Right forelimb (tissue), 1 donor: ENCODE data around the gene GIPC1.
"Not testable (repeated sequence)": the region's sequence is repeated elsewhere in the genome, so short reads cannot be mapped to it uniquely, and the experiment has no call there.

ENCODE experiments used
- DNase-seq: peaks from one replicate; pipeline ENCODE4 v3.0.0-alpha.2; 2018

The GIPC1 gene

DNA sequence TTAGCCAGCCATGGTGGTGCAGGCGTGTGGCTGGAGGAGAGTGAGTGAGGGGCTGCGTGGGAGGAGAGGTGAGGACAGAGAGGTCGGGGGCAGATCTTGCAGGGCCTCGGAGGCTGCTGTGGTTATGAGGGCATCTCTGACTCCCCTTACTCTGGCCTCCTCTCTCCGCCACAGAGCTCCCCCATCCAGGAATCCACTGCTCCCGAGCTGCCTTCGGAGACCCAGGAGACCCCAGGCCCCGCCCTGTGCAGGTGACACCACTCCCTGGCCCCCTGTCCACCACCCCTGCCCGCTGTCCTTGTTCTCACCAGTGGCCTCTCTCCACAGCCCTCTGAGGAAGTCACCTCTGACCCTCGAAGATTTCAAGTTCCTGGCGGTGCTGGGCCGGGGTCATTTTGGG, 28.5 kb downstream of the GIPC1 start:
- no peak for DNase-seq

DNA sequence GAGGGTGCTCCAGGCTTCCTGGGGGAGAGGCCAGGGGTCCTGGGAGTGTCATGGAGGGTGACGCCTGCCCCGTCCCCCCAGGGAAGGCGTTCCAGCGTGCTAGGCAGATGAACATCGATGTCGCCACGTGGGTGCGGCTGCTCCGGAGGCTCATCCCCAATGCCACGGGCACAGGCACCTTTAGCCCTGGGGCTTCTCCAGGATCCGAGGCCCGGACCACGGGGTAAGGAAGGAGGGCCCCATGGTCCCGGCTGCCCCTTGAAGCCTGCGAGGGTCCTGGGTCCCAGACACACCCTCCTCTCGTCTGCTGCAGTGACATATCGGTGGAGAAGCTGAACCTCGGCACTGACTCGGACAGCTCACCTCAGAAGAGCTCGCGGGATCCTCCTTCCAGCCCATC, 32.2 kb downstream of the GIPC1 start:
- DNase-seq, result no peak

DNA sequence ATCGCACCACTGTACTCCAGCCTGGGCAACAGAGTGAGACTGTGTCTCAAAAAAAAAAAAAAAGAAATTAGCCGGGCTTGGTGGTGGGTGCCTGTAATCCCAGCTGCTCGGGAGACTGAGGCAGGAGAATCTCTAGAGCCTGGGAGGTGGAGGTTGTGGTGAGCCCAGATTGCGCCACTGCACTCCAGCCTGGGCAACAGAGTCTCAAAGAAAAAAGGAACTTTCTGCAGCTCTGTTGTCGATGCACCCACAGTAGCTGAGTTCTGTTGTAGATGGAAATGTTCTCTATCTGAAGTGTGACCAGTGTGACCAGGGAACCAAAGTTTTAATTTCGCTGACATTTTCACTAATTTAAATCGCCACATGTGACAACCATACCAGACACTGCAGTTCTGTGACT, 33.5 kb downstream of the GIPC1 start:
- DNase-seq, result not testable (repeated sequence)

DNA sequence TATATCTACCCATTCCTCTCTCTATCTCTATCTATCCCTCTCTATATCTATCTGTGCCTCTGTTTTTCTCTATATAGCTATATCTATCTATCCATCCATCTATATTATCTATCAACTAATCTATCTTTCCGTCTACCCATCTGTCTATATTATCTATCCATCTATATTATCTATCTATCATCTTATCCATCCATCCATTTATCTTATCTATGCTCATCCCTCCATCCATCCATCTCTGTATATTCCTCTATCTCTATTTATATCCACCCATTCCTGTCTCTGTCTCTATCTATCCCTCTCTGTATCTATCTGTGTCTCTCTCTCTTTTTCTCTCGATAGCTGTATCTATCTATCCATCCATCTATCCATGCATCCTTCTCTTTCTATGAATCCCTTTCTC, 35.0 kb downstream of the GIPC1 start:
- DNase-seq, result no peak

DNA sequence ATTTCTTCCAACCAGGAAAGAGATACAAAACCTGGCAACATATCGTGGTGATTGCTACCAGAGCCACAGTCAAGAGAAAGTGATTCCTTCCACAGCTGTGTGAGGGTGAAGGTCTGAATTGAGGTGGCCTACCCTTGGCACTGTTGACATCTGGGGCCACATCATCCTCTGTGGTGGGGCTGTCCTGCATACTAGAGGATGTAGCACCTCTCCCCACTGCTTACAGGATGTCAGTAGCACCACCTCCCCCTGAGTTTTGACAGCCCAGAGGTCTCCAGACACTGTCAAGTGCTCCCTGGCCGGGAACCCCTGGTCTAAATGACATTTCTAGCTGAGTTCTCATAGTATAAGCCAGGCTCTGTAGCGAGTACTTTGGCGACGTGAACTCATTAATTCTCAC, 36.2 kb downstream of the GIPC1 start:
- DNase-seq, result no peak

DNA sequence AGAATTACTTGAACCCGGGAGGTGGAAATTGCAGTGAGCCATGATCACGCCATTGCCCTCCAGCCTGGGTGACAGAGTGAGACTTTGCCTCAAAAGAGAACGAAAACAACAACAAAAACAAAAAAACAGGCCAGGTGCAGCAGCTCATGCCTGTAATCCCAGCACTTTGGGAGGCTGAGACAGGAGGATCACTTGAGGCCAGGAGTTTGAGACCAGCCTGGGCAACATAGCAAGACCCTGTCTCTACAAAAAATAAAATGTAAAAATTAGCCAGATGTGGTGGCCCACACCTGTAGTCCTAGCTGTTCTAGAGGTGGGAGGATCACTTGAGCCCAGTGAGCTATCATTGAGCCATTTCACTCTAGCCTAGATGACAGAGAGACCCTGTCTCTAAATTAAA, 43.6 kb downstream of the GIPC1 start:
- DNase-seq, result not testable (repeated sequence)

DNA sequence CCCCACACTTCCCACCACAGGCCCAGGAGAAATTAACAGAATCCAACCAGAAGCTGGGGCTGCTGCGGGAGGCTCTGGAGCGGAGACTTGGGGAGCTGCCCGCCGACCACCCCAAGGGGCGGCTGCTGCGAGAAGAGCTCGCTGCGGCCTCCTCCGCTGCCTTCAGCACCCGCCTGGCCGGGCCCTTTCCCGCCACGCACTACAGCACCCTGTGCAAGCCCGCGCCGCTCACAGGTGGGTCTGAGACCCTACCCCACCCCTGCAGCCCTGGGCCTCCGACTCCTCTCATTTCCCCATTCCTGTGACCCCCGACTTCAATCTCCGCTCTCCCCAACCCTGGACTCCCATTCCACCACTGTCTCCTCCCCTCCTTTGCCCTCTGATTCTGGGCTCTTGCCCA, 45.1 kb downstream of the GIPC1 start:
- no peak for DNase-seq

DNA sequence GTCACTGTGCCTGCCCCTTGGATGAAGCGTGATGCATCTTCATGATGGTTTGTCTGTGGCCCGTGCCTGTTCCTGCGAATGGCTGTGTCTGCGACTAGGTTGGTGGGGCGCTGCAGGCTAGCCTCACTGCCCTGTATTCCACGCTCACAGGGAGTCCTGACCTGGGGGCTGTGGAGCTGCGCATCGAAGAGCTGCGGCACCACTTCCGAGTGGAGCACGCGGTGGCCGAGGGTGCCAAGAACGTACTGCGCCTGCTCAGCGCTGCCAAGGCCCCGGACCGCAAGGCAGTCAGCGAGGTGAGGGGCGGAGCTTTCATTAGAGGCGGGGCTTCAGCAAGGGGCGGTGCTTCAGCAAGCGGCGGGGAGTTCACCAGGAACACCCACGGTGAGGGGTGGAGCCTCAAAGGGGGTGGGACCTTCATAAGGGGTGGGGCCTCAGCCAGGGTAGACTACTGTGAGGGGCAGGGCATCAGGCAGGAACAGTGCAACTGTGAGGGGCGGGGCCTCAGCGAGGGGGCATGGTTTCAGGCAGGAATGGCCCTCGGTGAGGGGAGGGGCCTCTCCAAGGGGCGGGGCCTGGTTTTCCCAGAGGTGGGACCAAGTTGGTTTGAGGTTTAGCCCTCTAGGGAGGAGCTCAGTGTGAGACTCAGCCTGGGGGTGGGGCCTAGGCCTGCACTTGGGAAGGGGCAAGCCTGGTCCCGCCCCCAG, 45.6 kb downstream of the GIPC1 start:
- DNase-seq, result no peak

DNA sequence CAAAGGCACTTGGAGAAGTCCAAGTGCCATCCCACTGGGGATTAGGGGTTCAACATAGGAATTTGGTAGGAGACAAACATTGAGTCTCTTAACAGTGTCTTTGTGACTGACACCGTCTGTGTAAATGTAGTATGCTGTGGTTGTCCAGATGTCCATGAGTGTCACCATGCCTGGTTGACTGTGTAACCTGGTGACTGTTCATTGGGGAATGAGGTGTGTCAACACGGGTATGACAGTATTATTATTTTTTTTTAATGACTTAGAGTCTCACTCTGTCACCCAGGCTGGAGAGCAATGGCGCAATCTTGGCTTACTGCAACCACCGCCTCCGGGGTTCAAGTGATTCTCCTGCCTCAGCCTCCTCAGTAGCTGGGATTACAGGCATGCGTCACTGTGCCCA, 46.6 kb downstream of the GIPC1 start:
- no peak for DNase-seq

DNA sequence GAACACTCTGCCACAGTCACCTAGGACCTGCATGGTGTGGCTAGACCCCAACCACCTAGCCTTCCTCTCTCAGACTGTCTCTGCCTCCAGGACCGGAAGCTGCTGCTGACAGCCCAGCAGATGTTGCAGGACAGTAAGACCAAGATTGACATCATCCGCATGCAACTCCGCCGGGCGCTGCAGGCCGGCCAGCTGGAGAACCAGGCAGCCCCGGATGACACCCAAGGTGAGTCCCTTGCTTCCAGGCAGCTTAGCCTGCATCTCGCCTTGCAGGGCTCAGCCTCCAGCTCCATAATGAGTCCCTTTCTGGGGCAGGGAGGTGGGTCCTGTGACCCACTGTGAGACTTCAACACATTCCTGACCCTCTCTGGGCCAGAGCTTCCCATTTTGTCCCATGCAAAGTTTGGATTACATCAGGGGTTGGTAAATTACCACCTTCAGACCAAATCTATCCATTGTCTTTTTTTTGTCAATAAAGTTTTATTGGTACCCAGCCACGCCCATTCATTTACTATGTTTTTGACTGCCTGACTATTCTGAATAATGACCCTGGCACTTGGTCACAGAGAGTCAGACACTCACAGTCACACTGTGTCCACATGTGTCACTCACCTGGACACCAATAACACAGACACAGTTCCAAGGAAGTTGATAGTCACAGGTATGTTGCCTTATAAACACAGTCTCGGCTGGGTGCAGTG, 49.4 kb downstream of the GIPC1 start:
- no peak for DNase-seq

DNA sequence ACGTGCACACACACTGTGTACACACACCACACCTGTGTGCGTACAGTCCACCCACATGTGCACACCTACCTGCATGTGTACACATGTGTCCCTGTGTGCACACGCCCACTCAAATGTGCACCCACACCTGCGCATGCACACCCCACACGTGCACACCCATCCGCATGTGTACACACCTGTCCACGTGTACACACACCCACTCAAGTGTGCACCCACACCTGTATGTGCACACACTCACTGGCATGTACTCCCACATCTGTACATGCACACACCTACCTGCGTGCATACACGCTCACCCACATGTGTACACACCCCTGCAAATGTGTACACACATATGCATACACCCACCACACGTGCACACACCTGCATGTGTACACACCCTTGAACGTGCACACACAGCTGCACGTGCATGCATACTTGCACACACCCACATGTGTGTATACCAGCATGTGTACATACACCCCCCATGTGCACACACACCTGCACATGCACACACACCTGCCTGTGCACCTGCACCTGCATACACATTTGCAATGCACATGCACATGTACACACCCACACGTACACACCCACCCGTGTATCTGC, 52.2 kb downstream of the GIPC1 start:
- DNase-seq, result no peak

DNA sequence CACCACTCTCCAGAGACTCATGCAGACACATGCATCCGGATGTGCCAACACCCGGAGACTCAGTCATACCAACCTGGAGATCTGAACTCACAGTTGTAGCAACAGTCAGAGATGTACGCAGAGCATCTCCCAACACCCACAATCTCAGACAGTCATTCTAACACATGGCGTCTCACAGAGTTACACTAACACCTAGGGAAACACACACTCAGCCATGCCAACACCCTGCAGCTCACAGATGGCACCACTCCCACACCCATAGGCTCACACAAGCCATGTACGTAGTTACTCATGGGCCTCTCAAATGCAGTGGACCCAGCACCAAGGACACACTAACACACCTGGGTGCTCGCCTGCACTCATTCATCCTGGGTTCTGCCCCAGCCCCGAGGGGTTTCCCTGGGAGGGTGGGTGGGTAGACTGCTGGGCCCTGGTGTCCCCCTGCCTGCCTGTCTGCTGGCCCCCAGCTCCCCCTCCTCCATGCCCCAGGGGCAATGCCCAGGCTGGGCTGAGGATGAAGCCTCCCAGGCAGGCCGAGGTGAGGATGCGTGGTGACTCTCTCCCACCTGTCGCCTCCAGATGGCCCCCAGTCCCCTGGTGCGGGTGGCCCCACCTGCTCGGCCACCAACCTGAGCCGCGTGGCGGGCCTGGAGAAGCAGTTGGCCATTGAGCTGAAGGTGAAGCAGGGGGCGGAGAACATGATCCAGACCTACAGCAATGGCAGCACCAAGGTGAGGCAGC, 52.9 kb downstream of the GIPC1 start:
- no peak for DNase-seq

DNA sequence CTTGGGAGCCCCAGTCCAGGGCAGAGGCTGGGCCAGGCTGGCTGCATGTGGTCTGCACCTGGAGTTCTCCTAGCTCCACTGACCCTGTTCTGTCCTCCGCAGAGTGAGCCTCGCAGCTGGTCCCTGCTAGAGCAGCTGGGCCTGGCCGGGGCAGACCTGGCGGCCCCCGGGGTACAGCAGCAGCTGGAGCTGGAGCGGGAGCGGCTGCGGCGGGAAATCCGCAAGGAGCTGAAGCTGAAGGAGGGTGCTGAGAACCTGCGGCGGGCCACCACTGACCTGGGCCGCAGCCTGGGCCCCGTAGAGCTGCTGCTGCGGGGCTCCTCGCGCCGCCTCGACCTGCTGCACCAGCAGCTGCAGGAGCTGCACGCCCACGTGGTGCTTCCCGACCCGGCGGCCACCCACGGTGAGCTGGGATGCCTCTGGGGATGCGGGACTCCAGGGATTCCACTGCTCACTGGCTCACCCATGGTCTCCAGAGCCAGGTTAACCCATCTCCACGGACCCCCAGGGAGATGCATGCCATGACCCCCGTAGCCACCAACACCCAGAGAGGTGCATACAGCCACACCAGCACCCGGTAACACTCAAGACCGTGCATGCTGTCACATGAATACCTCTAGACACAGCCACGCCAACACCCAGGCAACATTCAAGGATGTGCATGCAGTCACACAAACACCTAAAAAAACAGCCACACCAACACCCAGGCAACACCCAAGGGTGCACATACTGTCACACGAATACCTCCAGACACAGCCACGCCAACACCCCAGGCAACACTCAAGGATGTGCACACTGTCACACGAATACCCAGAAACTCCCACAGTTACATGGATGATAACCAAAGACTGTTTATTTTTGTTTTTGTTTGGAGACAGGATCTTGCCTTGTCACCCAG, 54.6 kb downstream of the GIPC1 start:
- no peak for DNase-seq

DNA sequence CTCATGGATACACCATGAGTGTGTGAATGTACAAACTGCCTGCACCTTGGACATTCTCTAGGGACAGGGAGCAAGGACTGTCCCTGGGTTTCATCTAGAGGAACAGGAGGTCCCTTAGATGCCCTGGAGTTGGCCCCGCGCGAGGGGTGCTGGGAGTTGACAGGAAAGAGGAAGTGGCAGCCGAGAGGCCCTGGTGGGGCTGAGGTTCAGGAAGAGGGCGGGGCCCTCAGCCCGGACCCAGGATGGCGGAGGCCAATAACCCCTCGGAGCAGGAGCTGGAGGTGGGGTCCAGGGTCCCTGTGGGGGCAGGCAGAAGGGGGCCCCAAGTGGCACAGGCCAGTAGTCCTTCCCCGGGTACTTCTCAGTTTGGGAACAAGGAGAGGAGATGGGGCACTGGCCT, 55.9 kb downstream of the GIPC1 start:
- DNase-seq, result no peak

DNA sequence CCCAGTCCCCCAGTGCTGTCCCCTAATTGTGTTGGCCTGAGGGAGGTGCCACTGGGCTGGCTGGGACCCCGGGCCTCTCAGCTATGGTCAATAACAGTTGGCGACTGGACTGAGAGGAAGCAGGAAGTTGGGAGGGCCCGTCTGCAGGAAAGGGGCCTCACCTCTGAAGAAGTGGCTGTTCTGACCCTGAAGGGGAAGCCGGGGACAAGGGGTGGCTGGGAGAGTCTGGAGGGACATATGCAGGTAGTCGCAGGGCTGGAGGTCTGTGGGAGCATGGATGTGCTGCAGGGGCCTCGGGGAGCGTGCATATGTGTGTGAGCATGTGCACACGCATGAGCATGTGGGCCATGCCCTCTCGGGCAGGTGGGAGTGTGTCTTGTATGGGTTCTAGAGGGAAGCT, 56.9 kb downstream of the GIPC1 start:
- DNase-seq, result no peak

DNA sequence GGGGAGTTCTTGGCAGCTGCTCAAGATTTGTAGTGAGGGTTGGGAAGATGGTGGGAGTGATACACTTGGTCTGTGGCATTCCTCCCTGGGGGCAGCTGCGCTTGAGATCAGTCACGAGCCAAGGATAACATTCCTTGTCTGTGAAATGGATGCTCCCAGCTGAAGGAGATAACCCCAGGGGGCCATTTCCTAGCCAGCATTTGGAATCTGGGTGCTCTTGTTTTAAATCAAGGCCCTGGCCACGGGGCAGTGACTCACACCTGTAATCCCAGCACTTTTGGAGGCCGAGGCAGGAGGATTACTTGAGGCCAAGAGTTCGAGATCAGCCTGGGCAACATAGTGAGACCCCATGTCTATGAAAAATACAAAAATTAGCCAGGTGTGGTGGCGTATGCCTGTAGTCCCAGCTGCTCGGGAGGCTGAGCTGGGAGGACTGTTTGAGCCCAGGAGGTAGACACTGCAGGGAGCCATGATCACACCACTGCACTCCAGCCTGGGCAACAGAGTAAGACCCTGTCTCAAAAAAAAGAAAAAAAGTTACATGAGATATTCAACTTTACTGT, 58.3 kb downstream of the GIPC1 start:
- no peak for DNase-seq

DNA sequence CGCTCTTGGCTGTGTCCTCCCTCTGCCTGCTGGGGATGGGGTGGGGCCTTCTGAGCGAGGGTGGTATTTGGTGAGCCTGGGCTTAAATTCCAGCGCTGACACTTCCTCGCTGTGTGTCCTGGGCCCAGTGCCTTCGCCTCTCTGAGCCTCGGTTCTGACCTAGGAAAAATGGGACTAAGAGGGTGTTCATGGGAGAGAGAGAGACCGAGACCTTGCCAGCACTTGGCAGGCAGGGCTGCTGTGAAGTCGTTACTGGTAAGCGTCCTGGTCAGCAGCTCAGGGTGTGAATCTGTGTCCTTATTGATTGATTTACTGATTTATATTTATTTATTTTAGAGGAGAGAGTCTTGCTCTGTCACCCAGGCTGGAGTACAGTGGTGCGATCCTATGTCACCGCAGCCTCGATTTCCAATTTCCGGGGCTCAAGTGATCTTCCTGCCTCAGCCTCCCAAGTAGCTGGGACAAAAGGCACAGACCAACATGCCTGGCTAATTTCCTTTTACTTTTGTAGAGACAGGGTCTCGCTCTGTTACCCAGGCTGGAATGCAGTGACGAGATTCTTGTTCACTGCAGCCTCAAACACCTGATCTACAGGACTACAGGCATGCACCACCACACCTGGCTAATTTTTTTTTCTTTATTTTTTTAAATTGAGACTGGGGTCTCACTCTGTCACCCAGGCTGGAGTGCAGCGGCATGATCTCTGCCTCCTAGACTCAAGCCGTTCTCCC, 60.4 kb downstream of the GIPC1 start:
- DNase-seq, result no peak

DNA sequence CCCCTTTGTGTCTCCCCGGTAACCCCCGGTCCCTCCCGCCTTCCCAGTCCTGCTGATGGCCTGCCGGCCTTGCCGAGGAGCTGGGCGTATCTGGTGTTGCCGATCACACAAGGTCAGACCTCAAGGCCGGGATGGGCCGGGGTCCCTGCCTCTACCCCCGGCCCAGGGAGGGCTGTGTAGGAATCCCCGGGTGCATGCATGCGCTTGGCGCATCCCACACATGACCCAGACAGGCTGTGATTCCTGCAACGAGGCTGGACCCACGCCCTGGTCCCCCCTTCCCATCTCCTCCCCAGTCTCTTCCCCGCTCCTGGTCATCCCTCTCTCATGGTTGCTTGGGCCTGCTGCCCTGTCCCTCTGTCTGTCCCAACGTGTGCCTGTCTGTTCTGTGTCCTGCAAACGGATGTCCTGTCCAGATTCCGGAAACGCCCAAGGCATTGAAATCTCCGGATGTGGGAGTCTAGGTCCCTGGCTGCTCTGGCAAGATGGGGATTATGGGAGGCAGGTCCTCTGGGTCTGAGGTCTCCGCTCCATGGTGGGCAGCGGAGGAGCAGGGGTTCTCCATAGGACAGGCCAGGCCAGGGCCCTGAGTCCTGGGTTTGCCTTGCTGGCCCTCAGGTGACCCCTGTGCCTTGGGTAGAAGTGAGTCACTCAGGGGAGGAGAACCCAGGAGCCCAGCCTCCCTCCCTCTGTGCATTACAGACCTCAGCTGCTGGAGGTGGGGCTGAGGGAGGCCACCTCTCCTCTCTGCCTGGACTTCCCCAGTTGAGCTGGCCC, 61.2 kb downstream of the GIPC1 start:
- DNase-seq, result no peak

DNA sequence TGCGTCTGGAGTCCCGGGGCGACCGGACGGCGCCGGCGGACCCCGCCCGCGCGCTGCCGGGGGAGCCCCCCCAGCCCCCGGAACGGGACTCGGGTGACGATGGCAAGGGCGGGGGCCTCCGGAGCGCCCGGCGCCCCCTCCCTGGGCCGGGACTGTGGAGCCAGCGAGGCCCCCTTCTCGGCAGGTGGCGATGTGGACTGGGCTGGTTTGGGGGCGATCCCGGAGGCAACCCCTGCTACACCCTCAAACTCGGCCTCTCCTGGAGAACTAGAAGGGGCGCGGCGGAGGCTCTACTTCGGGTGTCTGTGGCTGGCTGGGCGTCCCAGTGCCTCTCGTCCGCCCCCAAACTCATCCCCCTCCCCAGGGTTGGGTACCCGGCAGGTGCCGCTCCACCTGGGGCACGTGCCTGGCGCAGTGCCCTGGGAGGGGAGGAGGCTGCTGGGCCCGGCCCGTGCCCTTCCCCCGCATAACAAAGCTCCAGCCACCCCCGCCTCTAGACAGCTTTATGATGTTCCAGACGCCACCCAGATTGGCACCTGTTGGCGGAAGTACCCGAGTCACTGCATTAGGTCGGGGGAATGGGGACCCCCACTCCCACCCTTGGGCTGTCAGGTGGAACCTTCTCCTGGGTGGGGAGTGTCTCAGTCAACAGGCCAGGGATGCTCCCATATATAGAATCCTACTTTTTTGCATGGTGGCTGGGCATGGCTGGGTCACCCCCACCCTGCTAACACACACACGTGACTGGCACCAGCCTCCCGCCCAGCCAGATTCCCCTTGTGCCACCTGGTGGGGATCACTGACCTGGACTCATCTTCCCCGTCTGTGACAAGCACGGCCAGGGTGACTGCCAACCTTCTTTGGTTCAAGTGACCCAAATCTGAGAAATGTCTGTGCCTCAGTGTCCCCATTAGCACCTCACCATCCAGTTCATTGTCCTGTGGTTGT, 62.1 kb downstream of the GIPC1 start:
- no peak for DNase-seq
